ENCODE measurements around the gene PCGF3. TPM values are rescaled to one million over a fixed set of nuclear protein-coding genes. Genes with fewer than 3 reads are reported as not detected.

Gene PCGF3
- total RNA-seq, 1 experiment from 2014 or later = 66.3 TPM

DNA sequence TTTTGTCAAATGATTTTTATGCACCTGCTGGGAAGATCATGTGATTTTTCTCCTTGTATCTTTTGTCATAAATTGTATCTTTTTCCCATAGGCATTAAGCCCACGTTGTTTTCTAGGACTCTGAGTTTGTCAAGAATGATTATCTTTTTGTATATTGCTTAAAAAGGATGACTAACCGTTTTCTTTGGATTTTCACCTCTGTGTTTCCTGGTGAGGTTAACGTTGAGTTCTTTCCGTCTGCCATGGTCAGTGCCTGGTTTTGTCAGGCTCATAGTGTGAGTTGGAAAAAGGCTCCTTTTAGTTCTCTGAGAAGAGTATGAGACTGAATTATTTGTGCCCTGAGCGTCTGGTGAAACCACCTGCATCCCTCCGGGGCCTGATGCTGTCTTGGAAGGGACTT lies 21.9 kb downstream of the PCGF3 start:
- RAD21 ChIA-PET (ENCODE audit: low non-redundant PET in 1 of 2, low total read pairs in 2 of 2, uncharacterized antibody in 2 of 2, unreplicated experiment in 2 of 2) = no interaction called here
- no peak overlapping the region for H3K4me2 ChIP-seq (ENCODE audit: low read length)
- CTCF ChIA-PET = interaction anchor here (0.7 kb wide), 1 partner anchor 15 kb away, joined by 3 read pairs; no protein-coding TSS in a partner anchor
- ATAC-seq (no peak), DNase-seq (ENCODE audit: low read depth, low spot score) (no peak)
- no peak overlapping the region for H3K9ac ChIP-seq (ENCODE audit: low read length)
- H3K36me3 ChIP-seq (ENCODE audit: control insufficient read depth in 1 of 2, insufficient read depth in 2 of 2, low read length in 2 of 2) = peaks cover 1 to 2% of the 10 kb centered on the region in 2 experiments; a peak in 2 of 4 replicates
- intact Hi-C loops (cut with micrococcal nuclease) = no loop called here
- H3K79me2 ChIP-seq (ENCODE audit: insufficient read depth, low read length) = peaks cover 36% of the 10 kb centered on the region
- no peaks in the 10 kb centered on the region for H3K9me3 ChIP-seq (ENCODE audit: control insufficient read depth in 1 of 2, insufficient read depth in 1 of 2, low read depth in 1 of 2, low read length in 2 of 2)
- no peaks in the 10 kb centered on the region for H3K4me1 ChIP-seq (ENCODE audit: control insufficient read depth in 1 of 2, insufficient read depth in 2 of 2, low read length in 2 of 2)
- no peak overlapping the region for H2AFZ ChIP-seq (ENCODE audit: low read depth, low read length, poor library complexity, severe bottlenecking)
- no peak overlapping the region for H3K4me3 ChIP-seq (replicated peaks in 1 of 2; ENCODE audit: low read depth in 1 of 2, low read length in 2 of 2)
- no peaks in the 10 kb centered on the region for H4K20me1 ChIP-seq (ENCODE audit: insufficient read depth)
- POLR2A ChIA-PET = no interaction called here
- no TSS peak for BruUV-seq (replicated peaks)
- no peaks in the 10 kb centered on the region for H3K9me2 ChIP-seq (ENCODE audit: insufficient read depth)
- no peaks in the 10 kb centered on the region for H3K27me3 ChIP-seq (ENCODE audit: insufficient read depth, low read length)
- TF ChIP-seq, protein P1, sequence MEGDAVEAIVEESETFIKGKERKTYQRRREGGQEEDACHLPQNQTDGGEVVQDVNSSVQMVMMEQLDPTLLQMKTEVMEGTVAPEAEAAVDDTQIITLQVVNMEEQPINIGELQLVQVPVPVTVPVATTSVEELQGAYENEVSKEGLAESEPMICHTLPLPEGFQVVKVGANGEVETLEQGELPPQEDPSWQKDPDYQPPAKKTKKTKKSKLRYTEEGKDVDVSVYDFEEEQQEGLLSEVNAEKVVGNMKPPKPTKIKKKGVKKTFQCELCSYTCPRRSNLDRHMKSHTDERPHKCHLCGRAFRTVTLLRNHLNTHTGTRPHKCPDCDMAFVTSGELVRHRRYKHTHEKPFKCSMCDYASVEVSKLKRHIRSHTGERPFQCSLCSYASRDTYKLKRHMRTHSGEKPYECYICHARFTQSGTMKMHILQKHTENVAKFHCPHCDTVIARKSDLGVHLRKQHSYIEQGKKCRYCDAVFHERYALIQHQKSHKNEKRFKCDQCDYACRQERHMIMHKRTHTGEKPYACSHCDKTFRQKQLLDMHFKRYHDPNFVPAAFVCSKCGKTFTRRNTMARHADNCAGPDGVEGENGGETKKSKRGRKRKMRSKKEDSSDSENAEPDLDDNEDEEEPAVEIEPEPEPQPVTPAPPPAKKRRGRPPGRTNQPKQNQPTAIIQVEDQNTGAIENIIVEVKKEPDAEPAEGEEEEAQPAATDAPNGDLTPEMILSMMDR (IDR thresholded peaks at IDR 0.05 in 2 of 3, conservative IDR thresholded peaks at IDR 0.05 in 1 of 3; ENCODE audit: borderline replicate concordance in 1 of 3, insufficient read depth in 1 of 3, low read depth in 2 of 3, low read length in 2 of 3) = no peak
- no peak for TF ChIP-seq EZH2 (IDR thresholded peaks at IDR 0.05)
- no peak for TF ChIP-seq EZH2phosphoT487 (IDR thresholded peaks at IDR 0.05; ENCODE audit: borderline replicate concordance)
- TF ChIP-seq EGR1 (IDR thresholded peaks at IDR 0.05; ENCODE audit: low read depth) = no peak
- no peak for TF ChIP-seq ZNF274 (IDR thresholded peaks at IDR 0.05; ENCODE audit: low read depth, low read length)
- TF ChIP-seq, protein P2, sequence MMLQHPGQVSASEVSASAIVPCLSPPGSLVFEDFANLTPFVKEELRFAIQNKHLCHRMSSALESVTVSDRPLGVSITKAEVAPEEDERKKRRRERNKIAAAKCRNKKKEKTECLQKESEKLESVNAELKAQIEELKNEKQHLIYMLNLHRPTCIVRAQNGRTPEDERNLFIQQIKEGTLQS (IDR thresholded peaks at IDR 0.05) = no peak
- TF ChIP-seq FOSL1 (IDR thresholded peaks at IDR 0.05; ENCODE audit: low read depth) = no peak
- TF ChIP-seq, protein P3, sequence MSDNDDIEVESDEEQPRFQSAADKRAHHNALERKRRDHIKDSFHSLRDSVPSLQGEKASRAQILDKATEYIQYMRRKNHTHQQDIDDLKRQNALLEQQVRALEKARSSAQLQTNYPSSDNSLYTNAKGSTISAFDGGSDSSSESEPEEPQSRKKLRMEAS (IDR thresholded peaks at IDR 0.05) = no peak
- no peak for TF ChIP-seq JUND (IDR thresholded peaks at IDR 0.05)
- H3K27ac ChIP-seq (ENCODE audit: low read depth, low read length) = no peak overlapping the region
